ENCODE measurements around the gene PROK1.

DNA sequence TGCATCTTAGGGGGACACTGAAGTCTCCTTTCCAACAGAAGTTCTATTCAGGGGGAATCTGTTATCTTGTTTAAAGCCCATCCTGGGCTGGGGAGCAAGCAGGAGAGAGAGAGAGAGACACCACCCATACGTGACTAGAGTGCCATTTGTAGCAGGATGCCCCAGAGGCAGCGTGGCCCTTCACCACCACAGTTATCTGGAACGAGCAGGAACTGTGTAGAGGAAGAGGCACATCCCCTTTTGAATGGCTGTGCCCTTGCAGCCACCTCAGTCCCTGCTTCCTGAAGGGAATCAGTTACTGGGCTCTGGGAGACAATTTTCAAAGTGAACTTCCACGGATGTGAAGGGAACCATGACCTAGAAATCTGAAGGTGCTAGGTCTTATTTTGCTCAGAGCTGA, 24.1 kb upstream of the PROK1 start:
- TF ChIP-seq, protein P1, sequence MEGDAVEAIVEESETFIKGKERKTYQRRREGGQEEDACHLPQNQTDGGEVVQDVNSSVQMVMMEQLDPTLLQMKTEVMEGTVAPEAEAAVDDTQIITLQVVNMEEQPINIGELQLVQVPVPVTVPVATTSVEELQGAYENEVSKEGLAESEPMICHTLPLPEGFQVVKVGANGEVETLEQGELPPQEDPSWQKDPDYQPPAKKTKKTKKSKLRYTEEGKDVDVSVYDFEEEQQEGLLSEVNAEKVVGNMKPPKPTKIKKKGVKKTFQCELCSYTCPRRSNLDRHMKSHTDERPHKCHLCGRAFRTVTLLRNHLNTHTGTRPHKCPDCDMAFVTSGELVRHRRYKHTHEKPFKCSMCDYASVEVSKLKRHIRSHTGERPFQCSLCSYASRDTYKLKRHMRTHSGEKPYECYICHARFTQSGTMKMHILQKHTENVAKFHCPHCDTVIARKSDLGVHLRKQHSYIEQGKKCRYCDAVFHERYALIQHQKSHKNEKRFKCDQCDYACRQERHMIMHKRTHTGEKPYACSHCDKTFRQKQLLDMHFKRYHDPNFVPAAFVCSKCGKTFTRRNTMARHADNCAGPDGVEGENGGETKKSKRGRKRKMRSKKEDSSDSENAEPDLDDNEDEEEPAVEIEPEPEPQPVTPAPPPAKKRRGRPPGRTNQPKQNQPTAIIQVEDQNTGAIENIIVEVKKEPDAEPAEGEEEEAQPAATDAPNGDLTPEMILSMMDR (IDR thresholded peaks at IDR 0.05), result no peak
- no peak for TF ChIP-seq POLR2A (IDR thresholded peaks at IDR 0.05)
